DOHH2 (cell line): ENCODE data around the gene LRTM2.

Source experiments
- CTCF ChIP-seq: fragments of 200-600 bp; sonication (generic); IDR thresholded peaks from one replicate; pipeline ENCODE4 v1.5.1; 2014; ENCODE audit warnings: antibody characterized with exemption, mild to moderate bottlenecking, low read depth, low read length; ENCODE audit not compliant: poor library complexity, severe bottlenecking
- EZH2phosphoT487 ChIP-seq: fragments of 200-600 bp; sonication (generic); IDR thresholded peaks from 2 replicates; pipeline ENCODE4 v1.6.1; 2017; ENCODE audit warnings: borderline replicate concordance, mild to moderate bottlenecking, antibody characterized with exemption, low read length, moderate library complexity, mixed read lengths

- TF ChIP-seq CTCF, result no peak
- TF ChIP-seq EZH2phosphoT487, result no peak
Measured at GRCh38 chr12:1830401-1830845, 10.1 kb downstream of the LRTM2 start.
